Activated T-cell treated with anti-CD3 and anti-CD28 coated beads for 48 hours (primary cell): ENCODE results near the gene DHX34.
"Not testable (repeated sequence)": the region's sequence is repeated elsewhere in the genome, so short reads cannot be mapped to it uniquely, and the experiment has no call there.

ENCODE experiments used
- DNase-seq: peaks from one replicate; pipeline ENCODE4 v3.0.0-alpha.2; 2020; ENCODE audit warnings: low read depth

Gene DHX34

GRCh38 chr19:47331490-47331889, 17.6 kb upstream of the DHX34 start:
- DNase-seq, result no peak

GRCh38 chr19:47331931-47332547, 17.1 kb upstream of the DHX34 start, which contains the start of gene C5AR2:
Gene C5AR2 (plus strand): TSS chr19:47332175. CDS start chr19:47340800, 8,625 bp downstream.
- no peak for DNase-seq

- not testable (repeated sequence) for DNase-seq
Measured at GRCh38 chr19:47336765-47337718, 12.1 kb upstream of the DHX34 start.

GRCh38 chr19:47339196-47339880, 9.8 kb upstream of the DHX34 start:
- no peak for DNase-seq

GRCh38 chr19:47340477-47341208, 8.5 kb upstream of the DHX34 start:
- DNase-seq, result no peak

GRCh38 chr19:47341734-47342133, 7.4 kb upstream of the DHX34 start:
- DNase-seq, result no peak

GRCh38 chr19:47343194-47343802, 5.8 kb upstream of the DHX34 start:
- no peak for DNase-seq

- no peak for DNase-seq
Measured at GRCh38 chr19:47344425-47344824, 4.7 kb upstream of the DHX34 start.

- DNase-seq, result not testable (repeated sequence)
Measured at GRCh38 chr19:47346024-47346423, 3.1 kb upstream of the DHX34 start.

- DNase-seq, result no peak
Measured at GRCh38 chr19:47350630-47351029, 1.5 kb downstream of the DHX34 start.

- DNase-seq, result no peak
Measured at GRCh38 chr19:47351548-47351947, 2.4 kb downstream of the DHX34 start.

GRCh38 chr19:47352095-47352494, 3.0 kb downstream of the DHX34 start:
- DNase-seq, result no peak

GRCh38 chr19:47353307-47353712, 4.2 kb downstream of the DHX34 start:
- DNase-seq, result no peak

GRCh38 chr19:47356900-47357299, 7.8 kb downstream of the DHX34 start:
- DNase-seq, result no peak

- no peak for DNase-seq
Measured at GRCh38 chr19:47357788-47358680, 8.9 kb downstream of the DHX34 start.

- DNase-seq, result no peak
Measured at GRCh38 chr19:47358936-47359335, 9.8 kb downstream of the DHX34 start.

GRCh38 chr19:47362321-47362720, 13.2 kb downstream of the DHX34 start:
- DNase-seq, result no peak

- no peak for DNase-seq
Measured at GRCh38 chr19:47363758-47364531, 14.8 kb downstream of the DHX34 start.

GRCh38 chr19:47365455-47365854, 16.3 kb downstream of the DHX34 start:
- DNase-seq, result not testable (repeated sequence)
